Left renal cortex interstitium (tissue), 4 donors: ENCODE measurements around the gene DCAF6. TPM values are rescaled to one million over a fixed set of nuclear protein-coding genes. Genes with fewer than 3 reads are reported as not detected.

Experiments used
- DNase-seq, 4 donors: peaks; one replicate each; pipeline ENCODE4 v3.0.0-alpha.2; 2013; ENCODE audit warnings: low read depth in 4 of 4, low spot score in 2 of 4, missing footprints in 1 of 4
- polyA plus RNA-seq, 4 donors: library from polyadenylated mRNA; unstranded; fragments of 120-200 nt; gene quantifications; one replicate each; pipeline ENCODE4 v1.2.1, GENCODE V29; 2013; ENCODE audit not compliant: insufficient read length in 4 of 4

DCAF6 gene
- polyA plus RNA-seq, 4 donors = 77.0 to 89.1 (median 82.8) TPM

DNA sequence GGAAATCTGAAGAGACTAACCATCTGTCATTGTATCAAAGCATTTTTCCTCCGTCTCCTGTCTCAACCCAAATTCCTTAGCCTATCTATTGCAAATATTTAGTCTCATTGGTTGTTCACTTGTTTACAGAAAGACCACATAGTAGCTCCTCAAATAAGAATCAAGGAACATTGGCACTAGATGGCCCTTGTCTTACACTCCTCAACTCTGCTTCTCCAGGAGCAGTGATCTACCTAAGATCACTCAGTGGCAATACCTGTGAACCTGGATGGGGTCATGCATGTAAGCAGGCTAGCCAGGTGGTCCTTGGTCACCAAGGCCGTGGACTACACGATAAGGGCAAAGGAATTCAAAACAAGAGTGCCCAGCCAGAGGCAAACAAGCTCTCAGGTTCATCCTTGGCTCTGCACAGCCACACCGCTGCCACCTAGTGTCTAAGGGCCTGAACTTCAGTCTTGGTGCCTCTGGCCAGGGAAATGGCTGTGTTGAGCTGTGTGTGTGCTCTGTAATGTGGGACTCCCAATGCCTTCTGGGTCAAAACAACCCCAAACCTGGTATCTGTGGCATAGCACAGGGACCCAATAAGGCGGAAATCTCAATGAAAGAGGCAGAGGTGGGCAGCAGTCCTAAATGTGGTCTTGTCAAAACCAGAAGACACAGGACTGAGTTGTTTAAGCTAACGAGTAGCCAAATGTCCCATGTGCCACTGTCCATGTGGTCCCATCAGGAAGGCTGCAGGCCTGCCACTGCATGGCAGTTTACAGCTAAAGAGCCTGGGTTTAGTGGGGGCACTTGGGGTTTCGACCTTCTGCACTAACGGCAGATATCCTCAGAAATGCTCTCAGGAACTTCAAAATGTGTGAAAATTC, 145.8 kb downstream of the DCAF6 start:
- peak in 2 of 4 donors; percentile 28 to 63 for DNase-seq

DNA sequence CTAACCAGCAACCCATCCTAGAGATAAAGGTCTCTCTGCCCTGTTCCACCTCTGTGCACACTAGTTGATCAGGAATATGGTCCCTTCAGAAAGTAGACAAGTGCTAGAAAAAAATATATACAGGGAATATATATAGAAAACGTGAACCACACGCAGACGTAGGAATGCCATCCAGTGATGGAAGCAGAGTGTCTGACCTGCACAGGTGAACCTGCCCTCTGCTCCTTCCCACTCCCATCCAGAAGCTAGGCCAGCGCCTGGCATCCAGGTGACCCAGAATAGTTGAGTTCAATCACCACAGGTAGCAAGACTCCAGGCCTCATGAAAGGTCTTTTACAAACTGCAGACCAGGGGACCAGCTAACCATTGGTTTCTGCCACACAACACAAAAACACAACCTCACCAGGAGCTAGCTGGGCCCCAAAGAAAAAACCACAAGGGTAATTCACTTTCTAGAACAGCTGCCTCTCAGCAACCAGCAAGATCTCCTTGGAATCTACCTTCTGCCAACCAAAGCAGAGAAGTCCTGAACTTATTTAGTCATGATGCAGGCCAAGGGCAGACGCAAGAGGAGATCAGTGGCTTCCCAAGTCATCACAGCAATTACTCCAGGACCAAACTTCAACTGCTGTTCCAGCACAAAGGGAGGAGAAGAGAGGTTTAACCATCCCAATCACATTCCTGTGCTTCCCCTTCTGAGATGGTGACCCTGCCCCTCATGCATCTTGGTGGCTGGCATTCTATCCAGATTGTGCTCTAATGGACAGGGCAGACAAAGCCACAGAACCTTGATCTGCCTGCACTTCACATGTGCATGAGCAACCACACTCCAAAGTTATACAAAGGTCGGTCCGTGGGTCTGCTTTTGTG, 147.2 kb downstream of the DCAF6 start:
- no peak for DNase-seq

DNA sequence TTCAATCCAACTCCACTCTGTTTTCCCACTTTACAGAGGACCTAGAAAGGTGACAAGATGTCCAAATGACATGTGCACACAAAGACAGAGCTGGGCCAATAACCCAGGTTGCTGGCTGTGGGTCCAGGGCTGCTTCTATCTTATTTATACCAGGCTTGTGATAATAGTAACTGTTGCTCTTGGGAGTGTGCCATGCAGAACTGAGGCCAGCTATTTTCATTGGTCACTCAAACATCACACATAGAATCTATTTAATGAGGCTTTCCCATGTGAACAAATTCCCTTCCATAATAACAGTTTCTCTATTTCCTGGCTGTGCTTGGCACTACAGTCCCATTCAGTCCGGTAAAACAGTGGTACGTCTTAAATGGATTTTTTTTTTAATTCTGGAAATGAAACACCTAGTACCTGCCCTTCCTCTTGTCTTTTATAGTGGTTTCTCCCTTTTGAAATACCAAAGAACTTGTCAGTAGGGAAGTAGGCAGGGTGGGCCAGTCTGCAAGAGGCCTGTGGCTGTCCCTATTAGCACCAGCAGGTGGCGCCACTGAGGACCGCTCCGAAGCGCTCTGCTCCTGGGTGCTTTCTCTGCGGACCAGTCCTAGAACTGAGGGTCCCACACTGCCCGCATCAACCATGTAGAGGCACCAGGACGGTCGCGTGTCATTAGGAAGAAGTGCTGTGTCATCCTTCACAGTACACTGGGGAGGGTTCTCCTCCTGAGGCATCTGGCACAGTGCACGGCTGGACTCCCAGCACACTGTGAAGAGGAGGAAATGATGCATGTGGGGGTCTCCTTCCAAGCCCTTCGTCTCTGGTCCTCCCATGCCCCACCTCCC, 148.1 kb downstream of the DCAF6 start:
- DNase-seq = no peak

DNA sequence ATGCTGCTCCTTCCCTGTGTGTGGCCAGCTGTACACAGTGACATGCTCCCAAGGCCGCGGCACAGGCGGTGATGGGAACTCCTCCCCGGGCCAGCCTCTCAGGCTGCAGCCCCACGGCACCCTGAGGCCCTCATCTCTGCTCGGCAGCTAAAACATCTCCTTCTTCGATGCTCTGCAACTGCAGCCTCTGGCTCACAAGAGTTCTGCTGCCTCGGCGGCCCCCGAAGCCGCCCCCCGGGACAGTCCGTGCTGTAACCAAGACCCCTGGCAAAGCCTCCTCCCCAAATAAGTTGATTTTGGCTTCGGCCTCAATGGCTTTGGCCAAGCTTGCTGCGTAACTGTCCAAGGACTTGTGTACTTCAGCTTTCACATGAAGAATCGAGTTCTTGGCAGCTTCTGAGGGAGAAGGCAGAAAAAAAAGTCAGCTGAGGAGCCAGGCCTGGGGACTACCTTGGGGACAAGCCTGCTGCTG, 149.0 kb downstream of the DCAF6 start:
- DNase-seq = peak in 1 of 4 donors; percentile 17

DNA sequence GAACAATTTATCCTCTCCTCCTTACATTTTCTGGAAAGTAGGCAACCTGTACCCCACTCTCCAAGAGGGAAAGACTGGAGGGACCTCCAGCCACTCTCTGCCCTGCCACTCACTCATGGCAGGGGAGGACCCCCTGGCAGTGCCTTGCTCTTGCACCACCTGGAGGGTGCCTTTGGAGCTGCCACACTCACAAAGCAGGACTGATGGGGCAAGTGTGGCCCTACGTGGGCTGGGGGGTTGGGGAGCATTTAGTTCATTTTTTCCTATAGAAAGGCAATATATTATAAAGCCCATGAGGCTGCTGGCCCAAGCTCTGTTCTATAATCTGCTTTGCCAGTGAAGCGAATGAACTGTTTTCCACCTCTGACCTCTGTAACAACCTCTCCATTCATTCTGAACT, 150.0 kb downstream of the DCAF6 start:
- DNase-seq = no peak

DNA sequence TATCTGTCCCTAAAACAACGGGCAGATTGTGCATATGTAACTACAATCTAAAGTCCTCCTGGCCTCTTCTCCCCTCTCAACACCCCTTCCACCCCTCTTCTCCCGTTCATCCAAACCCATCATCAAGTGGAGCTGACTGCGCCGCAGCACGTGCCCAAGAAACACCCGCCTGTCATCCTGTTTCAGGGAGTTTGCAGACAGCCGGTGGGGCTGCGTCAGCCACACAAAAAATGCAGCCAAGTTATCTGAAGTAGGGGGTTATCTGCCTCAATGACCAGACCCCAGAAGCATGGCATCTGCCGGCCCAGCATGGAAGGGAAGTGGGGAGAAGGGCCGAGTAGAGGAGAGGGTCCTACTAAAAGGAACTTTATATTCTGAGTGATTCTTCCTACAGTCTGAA, 151.2 kb downstream of the DCAF6 start:
- DNase-seq = no peak

DNA sequence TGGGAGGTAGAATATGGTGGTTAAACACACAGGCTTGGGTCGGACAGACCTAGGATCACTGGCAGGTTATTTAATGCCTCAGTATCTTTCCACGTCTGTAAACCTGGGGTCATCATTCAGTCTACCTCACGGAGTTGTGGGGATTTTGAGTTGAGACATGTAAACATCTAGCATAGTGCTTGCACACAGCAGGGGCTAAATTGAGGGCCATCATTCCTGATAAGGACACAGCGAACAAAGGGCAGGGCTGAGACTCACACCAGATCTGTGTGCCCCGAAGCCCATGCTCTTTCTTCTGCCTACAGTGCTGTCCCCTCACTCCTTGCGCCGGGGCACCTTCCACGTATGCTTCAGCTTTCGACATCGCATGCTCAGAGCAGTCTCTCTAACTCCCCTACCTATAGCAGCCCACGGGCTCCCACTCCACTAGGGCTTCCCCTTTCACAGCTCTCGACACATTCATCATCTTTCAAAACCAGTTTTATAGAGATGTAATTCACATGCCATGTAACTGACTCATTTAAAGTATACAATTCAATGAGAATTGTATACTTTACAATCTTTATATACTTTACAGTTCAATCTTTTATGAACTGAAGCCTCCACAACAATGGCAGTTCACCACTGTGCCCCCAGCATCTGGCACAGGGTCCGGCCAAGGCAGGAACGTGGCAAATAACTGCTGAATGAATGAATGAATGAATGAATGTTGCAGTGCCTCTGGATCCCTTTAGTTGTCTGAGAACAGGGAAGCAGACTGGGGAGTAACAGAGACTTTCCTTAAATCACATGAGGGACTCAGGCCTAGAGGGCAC, 152.2 kb downstream of the DCAF6 start:
- no peak for DNase-seq

DNA sequence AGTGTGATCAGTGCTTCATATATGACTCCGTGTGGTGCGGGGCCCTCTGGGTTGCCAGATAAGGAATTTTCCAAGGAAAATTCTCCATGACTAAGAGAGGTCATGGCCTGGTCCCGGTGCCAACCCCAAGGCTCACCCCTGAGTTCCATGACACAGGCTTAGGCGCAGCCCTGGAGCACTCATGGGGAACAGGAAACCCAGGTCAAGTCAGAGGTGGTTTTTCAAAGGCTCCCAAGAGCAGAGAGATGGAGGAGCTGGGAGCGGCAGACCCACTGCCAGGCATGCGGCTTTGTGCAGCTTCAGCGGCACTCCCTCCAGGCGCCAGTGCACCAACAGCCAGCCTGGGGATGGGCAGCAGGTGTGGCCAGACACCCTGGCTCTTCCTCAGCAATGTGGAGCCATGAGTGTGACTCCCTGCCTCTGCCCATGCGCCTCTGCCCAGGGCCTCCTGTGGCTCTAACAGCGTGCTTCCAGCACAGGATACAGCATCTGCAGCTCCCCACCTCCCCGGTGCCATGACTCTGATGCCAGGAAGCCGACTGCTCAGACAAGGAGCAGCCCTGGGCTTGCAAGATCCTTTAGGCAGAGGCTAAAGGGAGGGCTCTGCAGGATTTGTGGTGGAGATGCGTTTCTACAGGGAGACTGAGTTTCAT, 153.0 kb downstream of the DCAF6 start:
- no peak for DNase-seq

DNA sequence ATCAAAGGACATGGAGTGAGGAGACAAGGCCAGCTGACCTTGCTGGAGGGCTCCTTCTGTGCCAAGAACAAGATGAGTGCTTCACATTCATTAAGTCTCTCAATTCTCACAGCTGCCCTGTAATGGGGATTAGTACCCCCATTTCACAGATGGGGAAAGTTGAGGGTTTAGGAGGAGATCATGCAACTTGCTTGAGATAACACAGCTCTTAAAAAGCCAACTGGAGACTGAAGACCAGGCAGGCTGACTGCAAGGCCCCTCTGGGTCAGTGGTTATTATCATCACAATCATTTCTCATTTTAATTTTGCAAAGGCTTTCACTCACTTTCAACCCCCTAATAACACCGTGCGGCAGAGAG, 153.5 kb downstream of the DCAF6 start:
- DNase-seq = no peak

DNA sequence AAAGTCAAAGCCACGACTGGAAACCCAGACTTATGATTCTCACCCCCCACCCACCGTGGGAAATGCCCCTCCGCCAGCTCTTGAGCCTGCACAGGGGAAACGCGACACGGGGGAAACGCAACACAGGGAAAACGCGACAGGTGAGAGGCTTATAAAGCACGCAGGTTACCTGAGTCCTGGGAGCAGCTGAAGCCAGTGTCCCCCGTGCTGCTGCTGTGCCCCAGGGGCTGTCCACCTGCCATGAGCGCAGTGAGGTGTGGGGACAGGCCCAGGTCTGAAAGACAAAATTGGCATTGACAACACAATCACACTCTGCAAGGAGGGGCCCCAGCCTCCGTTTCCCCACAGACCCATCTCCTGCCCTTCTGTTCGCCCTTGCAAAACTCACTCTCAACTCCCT, 153.9 kb downstream of the DCAF6 start:
- DNase-seq = no peak

DNA sequence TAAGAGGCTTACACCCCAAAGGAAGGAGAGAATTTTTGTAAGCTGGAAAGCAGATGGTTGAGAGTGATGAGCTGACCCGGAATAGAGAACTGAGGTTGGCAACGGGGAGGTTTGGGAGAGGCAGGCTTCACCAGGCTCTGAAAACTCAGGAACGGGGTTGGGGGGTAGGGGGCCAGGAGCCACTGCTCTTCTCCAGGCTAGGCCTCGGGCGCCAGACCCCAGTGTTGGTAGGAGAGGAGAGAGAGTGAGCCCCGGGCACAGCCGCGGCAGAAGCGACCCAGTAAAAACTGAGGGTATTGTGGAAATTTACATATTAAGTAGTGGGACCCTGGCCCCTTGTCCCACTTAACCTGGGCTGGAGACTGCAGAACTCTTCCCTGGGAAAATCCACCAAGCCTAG, 154.6 kb downstream of the DCAF6 start:
- no peak for DNase-seq

DNA sequence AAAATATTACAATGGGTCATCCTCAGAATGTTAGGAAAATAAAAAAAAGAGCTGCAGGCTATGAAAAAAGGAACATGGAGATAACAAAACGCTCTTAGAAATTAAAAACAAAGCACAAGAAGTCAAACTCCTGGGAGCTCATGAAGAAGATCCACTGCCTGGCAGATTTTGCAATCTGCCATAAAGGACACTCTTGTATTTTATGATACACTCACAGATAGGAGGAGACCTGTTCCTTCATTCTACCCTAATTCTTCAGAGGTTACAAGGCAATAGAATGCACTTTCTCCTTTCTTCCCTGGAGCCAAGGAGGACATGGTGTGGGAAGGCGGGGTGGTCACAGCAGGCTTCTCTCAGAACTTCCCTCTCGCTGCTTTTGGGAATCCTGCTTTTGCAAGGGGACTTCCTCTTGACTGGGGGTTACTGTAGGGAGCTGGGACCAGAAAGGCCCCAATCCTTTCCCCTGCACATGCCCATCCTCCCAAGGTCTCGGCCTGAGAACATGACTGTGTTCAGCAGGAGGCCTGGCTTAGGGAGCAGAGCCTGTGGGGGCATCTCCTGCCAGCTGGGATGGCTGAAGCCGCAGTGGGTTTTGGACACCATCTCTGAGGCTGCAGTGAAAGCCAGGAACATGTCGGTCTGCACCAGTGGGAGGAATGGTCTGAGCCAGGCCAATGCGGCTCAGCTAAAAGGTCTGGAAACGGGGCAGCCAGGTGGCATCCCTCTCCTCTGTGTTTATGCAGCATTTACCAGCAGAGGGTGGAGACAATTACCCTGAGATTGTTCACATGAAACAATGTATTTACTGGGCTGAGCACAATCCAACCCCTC, 155.5 kb downstream of the DCAF6 start:
- no peak for DNase-seq

DNA sequence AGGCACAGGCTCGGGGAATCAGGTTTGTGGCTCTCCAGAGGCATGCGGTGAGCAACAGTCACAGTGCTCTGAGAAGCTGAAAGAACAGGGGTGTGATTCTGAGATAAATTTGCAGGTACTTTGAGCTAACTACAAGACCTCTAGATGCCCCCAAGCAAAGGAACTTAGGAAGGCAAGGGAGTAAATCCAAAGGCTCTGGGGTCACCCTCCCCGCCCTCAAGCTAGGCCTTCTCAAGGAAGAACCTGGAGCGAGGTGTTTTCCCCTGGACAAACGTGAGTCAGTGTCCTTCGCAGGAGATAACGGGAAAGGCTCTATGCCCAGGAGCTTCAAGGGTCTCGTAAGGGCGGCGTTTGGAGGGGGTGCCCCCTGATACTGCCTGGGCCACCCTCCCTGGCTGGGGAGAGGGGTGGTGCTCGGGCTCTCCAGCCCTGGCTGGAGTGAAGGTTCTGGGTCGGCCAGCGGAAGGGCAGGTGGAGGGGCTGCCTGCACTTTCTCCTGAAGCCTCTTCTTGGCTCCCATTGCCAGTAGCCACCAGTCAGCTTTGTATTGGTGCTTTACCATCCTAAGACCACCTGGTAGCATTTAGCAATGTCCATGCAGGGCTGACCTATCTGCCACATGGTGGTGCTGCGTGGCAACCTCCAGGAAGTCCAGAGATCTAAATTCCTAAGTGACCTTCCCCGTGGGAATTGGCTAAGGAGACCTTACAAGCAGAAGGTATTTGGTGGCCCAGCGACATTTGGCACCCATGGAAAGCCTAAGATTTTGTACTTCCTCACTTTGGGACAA, 156.3 kb downstream of the DCAF6 start:
- no peak for DNase-seq

DNA sequence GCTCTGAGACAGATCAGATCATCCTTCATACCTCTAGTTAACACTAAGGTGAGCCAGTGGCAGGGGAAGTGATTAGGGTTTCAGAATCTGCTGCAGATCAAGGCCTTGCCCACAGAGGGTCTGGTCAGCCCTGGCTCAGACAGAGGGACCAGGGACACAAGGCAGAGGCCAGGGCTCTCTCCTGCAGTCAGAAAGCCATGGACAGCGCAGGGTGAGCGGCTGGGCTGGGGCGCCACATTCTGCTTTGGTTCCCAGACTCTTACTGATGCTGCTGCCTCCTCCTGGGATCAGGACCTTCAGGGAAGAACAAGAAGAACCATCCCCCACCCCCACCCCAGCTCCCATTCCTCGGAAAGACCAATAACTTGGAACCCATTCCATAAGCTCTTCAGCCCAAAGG, 157.1 kb downstream of the DCAF6 start:
- DNase-seq = no peak

DNA sequence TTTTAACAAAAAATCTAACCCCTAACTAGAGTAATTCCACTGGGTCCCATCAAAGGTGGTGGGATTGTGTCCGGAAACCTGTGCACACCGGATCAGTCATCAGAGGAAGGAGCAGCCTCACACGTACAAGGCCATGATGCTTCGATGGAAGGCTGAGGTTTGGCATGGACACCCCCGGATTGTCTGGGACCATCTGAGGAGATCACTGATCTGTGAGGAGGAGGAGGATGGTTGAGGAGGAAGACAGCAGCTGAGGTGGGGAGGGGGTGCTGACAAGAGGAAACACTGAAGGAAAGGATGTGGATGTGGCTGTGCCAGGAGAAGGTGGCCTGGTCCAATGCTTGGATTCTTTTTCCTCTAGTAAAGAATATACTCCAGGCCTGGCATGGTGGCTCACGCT, 159.0 kb downstream of the DCAF6 start:
- DNase-seq = no peak

DNA sequence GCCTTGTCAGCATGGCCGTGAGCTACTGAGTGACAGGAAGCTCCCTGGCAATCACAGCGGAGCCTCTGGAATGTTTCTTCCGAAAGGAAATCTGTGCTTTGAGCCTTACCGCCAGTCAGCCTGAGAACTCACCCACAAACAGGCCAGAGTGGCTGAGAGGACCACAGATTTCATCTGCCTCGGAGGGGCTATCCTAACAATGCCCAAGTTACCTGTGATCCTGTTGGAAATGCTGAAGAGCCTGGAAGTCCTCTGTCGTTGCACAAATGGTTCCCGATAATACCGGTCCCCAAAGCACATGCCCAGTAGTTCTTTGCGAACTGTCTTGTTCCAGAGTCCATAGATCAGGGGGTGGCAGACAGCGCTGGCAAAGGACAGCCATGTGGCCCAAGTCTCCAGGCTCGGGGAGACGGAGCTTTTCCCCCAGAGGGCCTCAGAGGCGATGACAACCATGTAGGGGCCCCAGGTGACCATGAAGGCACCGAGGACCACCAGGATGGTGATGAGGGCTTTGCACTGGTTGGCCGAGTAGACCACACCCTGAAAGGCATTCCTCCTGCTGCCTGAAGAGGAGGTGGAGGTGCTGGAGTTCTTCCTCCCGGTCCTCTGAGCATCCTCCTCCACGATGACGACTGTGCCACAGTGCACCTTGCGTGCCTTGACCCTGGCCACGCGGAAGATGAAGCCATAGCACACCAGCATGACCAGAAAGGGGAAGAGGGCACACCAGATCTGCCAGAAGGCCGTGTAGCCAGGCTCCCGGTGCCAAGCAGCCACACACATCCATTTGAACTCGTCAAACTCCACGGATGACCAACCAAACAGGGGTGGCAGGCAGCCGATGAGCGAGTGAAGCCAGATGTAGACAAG, 160.0 kb downstream of the DCAF6 start:
- DNase-seq = no peak
